ENCODE results near the gene TIMELESS. TPM values are rescaled to one million over a fixed set of nuclear protein-coding genes. Genes with fewer than 3 reads are reported as not detected.
"Not testable (repeated sequence)": the region's sequence is repeated elsewhere in the genome, so short reads cannot be mapped to it uniquely, and the experiment has no call there.

The TIMELESS gene
- 10 to 100 TPM; 46.3 to 47.3 TPM for total RNA-seq

- H3K36me3 Mint-ChIP-seq (ENCODE audit: low read depth) = peaks cover 11% of the 10 kb centered on the region
- POLR2A ChIA-PET = interaction anchor here (0.6 to 2.0 kb wide), 5 partner anchors 15 to 191 kb away, joined by 3 to 9 read pairs (median 4); partner anchors contain the start of genes ANKRD52, CNPY2 and STAT2
- peak; percentile 92 for DNase-seq
- H3K27ac Mint-ChIP-seq = peak within 1 kb of the TSS; percentile 97
- H3K27me3 Mint-ChIP-seq = no peaks in the 10 kb centered on the region
- CTCF ChIA-PET = interaction anchor here (0.5 to 5.0 kb wide), 11 partner anchors 10 to 614 kb away, joined by 3 to 32 read pairs (median 4); partner anchors contain the start of genes RNF41 and SMARCC2
- peaks cover 19% of the 10 kb centered on the region for H3K4me1 Mint-ChIP-seq
- intact Hi-C loops (cut with DNase I, micrococcal nuclease) = loop anchor here (1.0 to 5.0 kb wide), 13 partner anchors 15 to 331 kb away; partner anchors contain the start of genes SPRYD4 (in 2 of the 2), STAT2 (in 2 of the 2), ANKRD52 (in 1 of the 2) and CNPY2 (in 1 of the 2)
- ATAC-seq = peak; percentile 97
- peaks cover 3% of the 10 kb centered on the region for H3K9me3 Mint-ChIP-seq (ENCODE audit: low read depth)
- H3K4me3 Mint-ChIP-seq = peak within 1 kb of the TSS; percentile 81
Measured at GRCh38 chr12:56448860-56449621, at the start of gene TIMELESS. Gene TIMELESS, minus strand, starts transcription at chr12:56449426. Its CDS starts 15,256 bp downstream, at chr12:56434170.

- H3K36me3 Mint-ChIP-seq (ENCODE audit: low read depth); POLR2A ChIA-PET; ATAC-seq; H3K9me3 Mint-ChIP-seq (ENCODE audit: low read depth); DNase-seq; H3K4me3 Mint-ChIP-seq; H3K27me3 Mint-ChIP-seq; intact Hi-C loops (cut with DNase I, micrococcal nuclease); H3K27ac Mint-ChIP-seq; H3K4me1 Mint-ChIP-seq: not testable (repeated sequence)
- CTCF ChIA-PET = interaction anchor here (0.6 to 0.9 kb wide), 3 partner anchors 14 to 140 kb away, joined by 3 to 4 read pairs (median 3); no protein-coding TSS in a partner anchor
Measured at GRCh38 chr12:56498126-56498902, 49.1 kb upstream of the TIMELESS start.

GRCh38 chr12:56496704-56497103 lies 47.5 kb upstream of the TIMELESS start:
- H3K9me3 Mint-ChIP-seq (ENCODE audit: low read depth); POLR2A ChIA-PET; H3K36me3 Mint-ChIP-seq (ENCODE audit: low read depth); H3K27ac Mint-ChIP-seq; ATAC-seq; H3K27me3 Mint-ChIP-seq; intact Hi-C loops (cut with DNase I, micrococcal nuclease); H3K4me1 Mint-ChIP-seq; H3K4me3 Mint-ChIP-seq: not testable (repeated sequence)
- CTCF ChIA-PET = interaction anchor here (0.7 to 1.4 kb wide), 6 partner anchors 9 to 84 kb away, joined by 3 to 5 read pairs (median 4); partner anchors contain the start of genes GLS2 and RBMS2
- DNase-seq = peak; percentile 71

GRCh38 chr12:56494481-56494880 lies 45.3 kb upstream of the TIMELESS start:
- H3K36me3 Mint-ChIP-seq (ENCODE audit: low read depth); POLR2A ChIA-PET; CTCF ChIA-PET; ATAC-seq; H3K4me3 Mint-ChIP-seq; DNase-seq; H3K27ac Mint-ChIP-seq; H3K4me1 Mint-ChIP-seq; intact Hi-C loops (cut with DNase I, micrococcal nuclease); H3K9me3 Mint-ChIP-seq (ENCODE audit: low read depth): not testable (repeated sequence)
- H3K27me3 Mint-ChIP-seq = peaks cover 17% of the 10 kb centered on the region

GRCh38 chr12:56494106-56494415 lies 44.8 kb upstream of the TIMELESS start:
- H3K9me3 Mint-ChIP-seq (ENCODE audit: low read depth); H3K36me3 Mint-ChIP-seq (ENCODE audit: low read depth); CTCF ChIA-PET; intact Hi-C loops (cut with DNase I, micrococcal nuclease); POLR2A ChIA-PET; DNase-seq; ATAC-seq; H3K4me3 Mint-ChIP-seq; H3K4me1 Mint-ChIP-seq; H3K27ac Mint-ChIP-seq: not testable (repeated sequence)
- H3K27me3 Mint-ChIP-seq = peaks cover 20% of the 10 kb centered on the region

GRCh38 chr12:56493409-56494105 lies 44.3 kb upstream of the TIMELESS start:
- peaks cover 26% of the 10 kb centered on the region for H3K27me3 Mint-ChIP-seq
- CTCF ChIA-PET; H3K36me3 Mint-ChIP-seq (ENCODE audit: low read depth); ATAC-seq; H3K4me1 Mint-ChIP-seq; H3K4me3 Mint-ChIP-seq; POLR2A ChIA-PET; H3K9me3 Mint-ChIP-seq (ENCODE audit: low read depth); H3K27ac Mint-ChIP-seq; intact Hi-C loops (cut with DNase I, micrococcal nuclease); DNase-seq: not testable (repeated sequence)

GRCh38 chr12:56490360-56490759 lies 41.1 kb upstream of the TIMELESS start:
- Mint-ChIP-seq H3K4me1 (peaks cover 16% of the 10 kb centered on the region), H3K4me3 (no peak overlapping the region), H3K36me3 (ENCODE audit: low read depth) (no peaks in the 10 kb centered on the region), H3K27ac (no peak overlapping the region), H3K27me3 (peaks cover 34% of the 10 kb centered on the region), H3K9me3 (ENCODE audit: low read depth) (no peaks in the 10 kb centered on the region)
- ATAC-seq = no peak
- DNase-seq = no peak
- ChIA-PET CTCF (interaction anchor here (2.2 to 3.1 kb wide), 3 partner anchors 11 to 26 kb away, joined by 8 read pairs; no protein-coding TSS in a partner anchor), POLR2A (no interaction called here)
- intact Hi-C loops (cut with DNase I, micrococcal nuclease) = no loop called here

- peaks cover 34% of the 10 kb centered on the region for H3K27me3 Mint-ChIP-seq
- H3K9me3 Mint-ChIP-seq (ENCODE audit: low read depth) = no peaks in the 10 kb centered on the region
- H3K27ac Mint-ChIP-seq = peak within 1 kb of the TSS; percentile 73
- ChIA-PET POLR2A (interaction anchor here (0.8 to 1.1 kb wide), 3 partner anchors 10 to 1120 kb away, joined by 3 to 7 read pairs (median 4); no protein-coding TSS in a partner anchor), CTCF (interaction anchor here (0.6 to 1.8 kb wide), 7 partner anchors 8 to 423 kb away, joined by 3 to 5 read pairs (median 3); no protein-coding TSS in a partner anchor)
- no peaks in the 10 kb centered on the region for H3K36me3 Mint-ChIP-seq (ENCODE audit: low read depth)
- peaks cover 16% of the 10 kb centered on the region for H3K4me1 Mint-ChIP-seq
- H3K4me3 Mint-ChIP-seq = peak within 1 kb of the TSS; percentile 74
- DNase-seq (peak; percentile 85), ATAC-seq (peak; percentile 97)
- intact Hi-C loops (cut with DNase I, micrococcal nuclease) = loop anchor here in 1 of 2 experiments (1.0 kb wide), 2 partner anchors 20 to 39 kb away; partner anchors contain the start of genes SPRYD4 and TIMELESS
Measured at GRCh38 chr12:56488041-56488955, 39.1 kb upstream of the TIMELESS start, which contains the start of gene GLS2. Gene GLS2, minus strand, starts transcription at chr12:56488161. Its CDS starts 43 bp downstream, at chr12:56488118.

- ChIA-PET CTCF (interaction anchor here (0.6 to 1.8 kb wide), 6 partner anchors 9 to 422 kb away, joined by 3 to 5 read pairs (median 3); no protein-coding TSS in a partner anchor), POLR2A (interaction anchor here (1.1 kb wide), 2 partner anchors 10 to 16 kb away, joined by 3 to 7 read pairs; no protein-coding TSS in a partner anchor)
- Mint-ChIP-seq H3K27me3 (peaks cover 32% of the 10 kb centered on the region), H3K27ac (peak overlapping the region; percentile 69), H3K9me3 (ENCODE audit: low read depth) (no peaks in the 10 kb centered on the region), H3K36me3 (ENCODE audit: low read depth) (no peaks in the 10 kb centered on the region), H3K4me3 (peak overlapping the region; percentile 74), H3K4me1 (peaks cover 16% of the 10 kb centered on the region)
- peak; percentile 65 for DNase-seq
- ATAC-seq = peak; percentile 33
- intact Hi-C loops (cut with DNase I, micrococcal nuclease) = loop anchor here in 1 of 2 experiments (1.0 kb wide), 2 partner anchors 19 to 38 kb away; partner anchors contain the start of genes SPRYD4 and TIMELESS
Measured at GRCh38 chr12:56487448-56488040, 38.3 kb upstream of the TIMELESS start.

GRCh38 chr12:56486694-56487093 lies 37.5 kb upstream of the TIMELESS start:
- Mint-ChIP-seq H3K9me3 (ENCODE audit: low read depth) (no peaks in the 10 kb centered on the region), H3K27me3 (peaks cover 31% of the 10 kb centered on the region), H3K4me3 (peak overlapping the region; percentile 74), H3K27ac (no peak overlapping the region), H3K4me1 (peaks cover 16% of the 10 kb centered on the region), H3K36me3 (ENCODE audit: low read depth) (no peaks in the 10 kb centered on the region)
- POLR2A ChIA-PET = no interaction called here
- CTCF ChIA-PET = interaction anchor here (0.7 kb wide), 1 partner anchor 733 kb away, joined by 3 read pairs; no protein-coding TSS in a partner anchor
- DNase-seq (no peak), ATAC-seq (no peak)
- intact Hi-C loops (cut with DNase I, micrococcal nuclease) = no loop called here

All from activated CD4-positive, alpha-beta T cell treated with anti-CD3 and anti-CD28 coated beads for 36 hours (primary cell).